ENCODE measurements around the gene NHS.

The NHS gene

DNA sequence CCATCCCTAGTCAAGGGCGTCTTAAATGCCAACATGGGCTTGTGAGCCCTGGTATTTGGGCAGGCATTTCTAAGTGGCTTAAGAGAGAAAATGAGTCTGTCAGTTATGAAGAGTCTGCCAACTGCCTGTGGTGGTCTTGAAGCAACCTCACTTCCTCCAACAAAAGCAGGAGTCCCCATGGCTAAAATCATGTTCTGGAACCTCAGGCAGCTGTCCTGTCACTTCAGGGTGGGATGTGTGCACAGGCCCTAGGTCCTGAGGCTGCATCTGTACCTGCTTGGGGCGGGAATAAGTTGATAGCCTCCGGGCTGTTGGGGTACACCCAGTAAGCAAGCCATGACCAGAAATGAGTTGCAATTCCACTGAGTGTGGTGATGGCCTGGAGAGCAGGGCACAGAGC lies 247.3 kb downstream of the NHS start:
- DNase-seq (ENCODE audit: low read depth), result no peak

DNA sequence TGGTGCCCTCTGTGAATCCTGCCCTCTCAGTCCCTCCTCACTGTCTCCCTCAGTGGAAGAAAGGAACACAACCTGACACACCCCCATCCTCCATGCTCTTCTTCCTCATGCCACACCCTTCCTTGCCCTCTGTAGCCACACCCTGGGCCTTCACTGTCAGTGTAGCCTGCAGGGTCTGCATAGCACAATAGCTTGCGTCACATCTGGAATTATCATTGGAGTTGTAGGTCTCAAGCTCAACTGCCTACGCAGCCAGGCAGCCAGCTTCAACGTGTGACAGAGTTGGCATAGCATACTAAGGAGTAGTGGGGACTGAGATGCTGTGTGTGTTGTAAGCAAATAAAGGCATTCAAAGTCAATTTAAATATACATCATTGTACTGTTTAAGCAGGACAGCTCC lies 248.8 kb downstream of the NHS start:
- DNase-seq (ENCODE audit: low read depth), result no peak

DNA sequence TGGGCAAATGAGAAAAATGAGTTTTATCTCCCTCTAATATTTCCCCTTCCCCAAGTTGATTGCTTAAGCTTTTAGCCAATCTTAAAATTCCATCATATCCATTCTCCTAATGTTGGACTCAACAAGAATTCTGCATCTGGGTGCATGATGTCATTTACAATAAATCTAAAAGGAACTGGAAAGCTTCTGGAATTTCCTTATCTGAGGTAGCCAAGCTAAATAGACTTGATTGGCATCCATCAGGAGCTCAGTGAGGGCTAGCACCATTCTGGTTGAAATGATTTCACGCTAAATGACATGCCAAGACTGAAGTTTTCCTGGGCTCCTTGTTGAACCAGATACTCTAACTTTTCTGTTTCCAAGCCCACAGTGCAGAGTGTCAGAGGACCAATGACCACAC lies 252.0 kb downstream of the NHS start:
- DNase-seq (ENCODE audit: low read depth), result no peak

DNA sequence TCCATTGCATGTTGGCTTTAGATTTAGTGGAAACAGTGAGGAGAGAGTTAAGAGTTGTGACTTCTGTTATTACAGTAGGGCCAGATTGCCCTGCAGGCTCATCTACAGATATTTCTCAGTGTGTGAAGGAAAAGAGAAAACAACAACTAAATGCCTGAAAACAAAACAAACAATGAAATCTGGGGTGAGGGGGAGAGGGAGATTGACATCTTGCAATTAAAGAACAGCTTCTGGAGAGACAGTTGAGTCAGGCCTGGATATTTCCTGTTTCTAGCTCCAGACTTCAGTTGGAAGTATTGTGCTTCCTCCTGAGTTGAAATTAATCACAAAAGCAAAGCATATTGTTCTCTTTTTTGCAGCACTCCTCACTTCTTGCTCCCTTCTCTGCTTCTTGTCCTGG lies 254.0 kb downstream of the NHS start:
- no peak for DNase-seq (ENCODE audit: low read depth)

DNA sequence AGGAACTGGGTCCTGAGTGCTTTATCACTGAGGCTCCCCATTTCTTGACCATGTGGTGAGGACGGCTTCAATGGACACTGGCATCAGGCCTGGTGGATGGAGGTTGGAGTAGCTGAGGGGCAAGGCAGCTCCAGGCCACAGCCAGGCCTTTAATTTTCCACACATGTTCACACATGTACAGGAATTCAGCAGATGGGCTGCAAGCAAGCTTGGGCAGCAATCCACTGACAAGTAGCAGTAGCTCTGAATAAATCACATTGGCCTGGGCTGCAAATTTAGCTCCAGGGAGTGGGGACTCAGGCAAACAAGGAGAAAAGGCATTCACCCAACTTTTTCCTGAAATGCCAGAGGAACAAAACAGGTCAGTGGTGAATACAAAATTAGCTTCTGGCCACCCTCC lies 254.5 kb downstream of the NHS start:
- no peak for DNase-seq (ENCODE audit: low read depth)

DNA sequence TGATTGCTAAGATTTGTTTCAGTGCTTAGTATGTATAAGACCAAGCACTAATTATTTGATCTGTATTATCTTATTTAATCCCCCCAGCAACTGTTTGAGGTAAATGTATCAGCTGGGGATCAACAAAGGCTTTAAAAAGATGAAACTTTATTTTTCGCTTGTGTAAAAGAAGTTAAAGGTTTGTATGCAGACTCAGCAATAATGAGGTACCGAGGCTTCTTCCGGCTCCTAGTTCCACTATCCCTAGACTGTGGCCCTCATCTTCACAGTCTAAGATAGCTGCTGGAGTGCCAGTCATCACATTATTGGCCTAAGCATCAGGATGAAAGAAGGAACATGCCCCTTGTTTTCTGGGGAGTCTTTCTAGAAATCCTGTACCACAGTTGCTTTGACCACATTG lies 256.6 kb downstream of the NHS start:
- DNase-seq (ENCODE audit: low read depth), result no peak

DNA sequence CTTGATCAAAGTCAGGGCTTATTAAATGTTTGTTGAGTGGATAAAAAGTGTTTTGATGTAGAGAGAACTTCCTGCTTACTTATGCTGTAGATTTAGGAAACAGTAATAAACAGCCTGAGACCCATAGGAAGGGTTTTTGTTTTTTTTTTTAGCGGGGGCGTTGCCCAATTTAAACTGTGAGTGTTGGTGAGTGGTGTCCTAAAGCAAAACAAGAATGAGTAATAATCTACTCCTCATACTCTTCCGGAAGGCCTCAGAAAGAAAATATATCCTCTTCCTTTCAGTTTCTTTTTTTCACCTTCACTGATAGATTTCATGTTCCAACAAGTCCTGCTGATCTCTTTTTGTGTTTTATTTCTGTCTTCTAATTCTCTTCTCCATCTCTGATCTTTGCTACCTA lies 257.9 kb downstream of the NHS start:
- DNase-seq (ENCODE audit: low read depth), result no peak

DNA sequence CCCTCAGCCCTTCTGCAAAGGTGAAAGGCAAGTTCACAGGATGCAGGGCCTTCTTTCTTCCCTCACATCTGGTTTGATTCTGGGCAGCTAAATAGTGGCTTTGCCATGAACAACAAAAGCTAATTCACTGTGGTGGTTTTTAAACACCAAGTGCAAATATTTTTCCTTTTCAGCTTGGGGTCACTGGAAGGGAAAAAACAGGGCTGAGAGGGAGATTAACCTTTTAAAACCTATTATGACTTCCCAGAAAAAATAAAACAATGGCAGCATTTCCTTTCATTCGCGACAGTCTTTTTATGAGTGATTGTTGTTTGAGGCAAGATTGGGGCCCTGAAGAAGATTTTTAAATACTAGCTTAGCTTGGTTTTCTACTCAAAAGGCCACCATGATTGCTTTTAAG lies 258.5 kb downstream of the NHS start:
- no peak for DNase-seq (ENCODE audit: low read depth)

DNA sequence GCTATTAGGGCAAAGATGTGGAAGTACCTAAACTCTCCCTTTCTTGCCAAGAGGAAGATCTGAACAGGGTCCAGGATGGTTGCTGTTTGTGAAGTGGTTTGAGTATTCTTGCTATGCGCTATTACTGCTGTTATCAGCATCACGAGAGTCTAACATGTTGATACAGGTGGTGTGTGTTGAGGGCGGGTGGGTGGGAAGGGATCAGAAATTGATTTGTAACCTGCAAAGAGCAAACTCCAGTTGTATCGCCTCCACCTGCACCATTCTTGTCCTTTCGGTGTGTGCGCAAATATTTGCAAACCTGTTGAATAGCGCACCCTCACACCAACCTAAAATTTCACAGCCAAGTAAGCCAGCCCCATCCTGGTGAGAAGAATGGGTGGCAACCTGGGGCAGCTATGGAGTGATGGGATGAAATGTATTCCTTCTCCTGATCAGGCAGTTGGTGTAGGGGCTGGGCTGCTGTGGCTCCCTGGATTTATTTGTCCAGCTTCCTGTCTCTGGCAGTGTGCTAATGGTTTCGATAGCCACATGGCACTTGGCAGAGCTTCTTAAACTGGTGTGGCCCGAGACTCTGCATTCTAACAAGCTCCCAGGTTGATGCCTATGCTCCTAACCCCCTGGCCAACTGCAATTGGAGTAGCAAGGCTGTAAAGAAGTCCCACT lies 259.7 kb downstream of the NHS start:
- no peak for DNase-seq (ENCODE audit: low read depth)

DNA sequence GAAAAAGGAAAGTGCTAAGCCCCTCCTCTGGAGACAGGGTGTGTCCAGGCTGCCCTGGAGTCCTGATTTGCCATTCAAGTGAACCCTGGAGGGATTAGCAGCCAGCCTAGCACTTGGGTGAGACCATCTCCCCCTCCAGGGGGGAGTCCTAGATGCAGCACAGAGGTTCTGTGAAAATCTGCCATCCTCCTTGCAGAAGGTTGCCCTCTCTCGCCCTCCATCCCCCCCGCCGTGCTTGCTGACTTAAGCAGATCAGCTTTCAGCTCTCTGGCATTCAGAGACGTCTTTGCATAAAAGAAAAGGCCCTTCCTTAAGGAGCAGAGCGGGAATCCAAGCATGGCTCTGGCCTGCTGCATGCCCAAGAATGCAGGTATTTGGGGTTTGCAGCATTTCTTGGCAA lies 260.2 kb downstream of the NHS start:
- no peak for DNase-seq (ENCODE audit: low read depth)

DNA sequence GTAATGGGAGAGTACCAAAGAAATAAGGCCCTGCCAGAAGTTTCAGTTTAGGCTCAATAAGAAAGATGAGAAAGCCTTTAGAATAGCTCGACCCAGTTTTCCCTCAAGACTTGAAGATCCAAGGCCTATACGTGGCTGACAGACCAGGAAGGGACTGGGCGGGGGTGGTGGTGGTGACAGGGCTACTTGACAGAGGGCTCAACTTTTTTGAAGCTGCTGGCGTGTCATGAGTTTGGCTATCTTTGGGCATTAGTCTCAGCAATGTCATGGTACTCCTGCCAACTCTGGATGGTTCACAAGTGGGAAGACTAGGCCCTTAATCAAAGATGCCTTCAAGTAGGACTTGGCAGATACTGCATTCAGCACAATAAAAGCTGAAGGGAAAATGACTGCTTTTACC lies 262.2 kb downstream of the NHS start:
- no peak for DNase-seq (ENCODE audit: low read depth)

DNA sequence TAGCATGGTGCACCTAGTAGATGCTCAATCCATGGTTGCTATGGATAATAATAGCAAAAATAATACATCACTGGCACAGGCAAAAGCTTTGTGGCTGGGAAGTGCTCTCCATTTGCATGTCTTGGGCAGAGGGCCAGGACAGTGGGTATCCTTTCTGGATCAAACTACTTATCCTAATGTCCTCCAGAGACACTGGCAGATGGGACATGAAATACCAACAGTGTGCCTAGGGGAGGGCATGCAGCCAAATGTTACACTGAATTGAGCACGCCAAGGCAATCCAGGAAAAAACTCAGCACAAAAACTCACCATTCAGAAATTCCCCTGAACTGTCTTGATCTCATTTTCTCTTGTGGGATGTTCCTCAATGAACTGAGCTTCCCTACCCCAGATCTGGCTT lies 263.7 kb downstream of the NHS start:
- DNase-seq (ENCODE audit: low read depth), result no peak

DNA sequence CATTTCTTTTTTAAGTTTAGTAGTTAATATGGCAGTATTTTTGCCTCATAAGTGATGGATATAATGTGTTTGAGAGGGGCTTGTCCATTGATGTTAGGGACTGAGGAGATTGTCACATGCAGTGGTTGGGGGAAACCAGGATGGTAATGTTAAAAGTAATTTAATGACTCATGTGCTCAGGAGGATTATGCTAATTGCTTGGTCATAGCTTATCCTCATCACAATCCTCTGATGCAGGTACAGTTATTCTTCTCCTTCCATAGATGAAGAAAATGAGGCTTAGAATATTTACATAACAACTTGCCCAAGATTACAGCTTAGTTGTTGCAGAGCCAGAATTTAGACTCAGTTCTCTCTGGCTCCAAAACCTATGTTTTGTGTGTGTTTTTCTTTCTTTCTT lies 267.9 kb downstream of the NHS start:
- DNase-seq (ENCODE audit: low read depth), result no peak

DNA sequence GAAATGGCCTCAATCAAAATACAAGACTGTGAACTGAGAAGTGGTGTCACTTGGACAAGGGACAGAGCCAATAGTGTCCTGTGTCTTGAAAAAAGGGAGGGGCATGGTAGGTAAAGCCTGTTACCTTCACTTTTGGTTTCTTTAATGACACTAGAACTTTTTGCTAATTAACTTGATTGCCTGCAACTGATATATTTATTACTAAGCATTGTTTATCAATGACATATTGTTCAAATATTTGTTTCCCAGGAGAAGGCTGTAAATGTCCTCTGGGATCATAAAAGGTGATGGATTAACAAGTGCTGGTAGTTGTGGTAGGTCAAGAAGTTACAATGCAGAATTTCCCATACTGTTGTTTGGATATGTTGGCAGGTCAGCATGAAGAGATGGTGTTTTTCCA lies 268.5 kb downstream of the NHS start:
- no peak for DNase-seq (ENCODE audit: low read depth)

DNA sequence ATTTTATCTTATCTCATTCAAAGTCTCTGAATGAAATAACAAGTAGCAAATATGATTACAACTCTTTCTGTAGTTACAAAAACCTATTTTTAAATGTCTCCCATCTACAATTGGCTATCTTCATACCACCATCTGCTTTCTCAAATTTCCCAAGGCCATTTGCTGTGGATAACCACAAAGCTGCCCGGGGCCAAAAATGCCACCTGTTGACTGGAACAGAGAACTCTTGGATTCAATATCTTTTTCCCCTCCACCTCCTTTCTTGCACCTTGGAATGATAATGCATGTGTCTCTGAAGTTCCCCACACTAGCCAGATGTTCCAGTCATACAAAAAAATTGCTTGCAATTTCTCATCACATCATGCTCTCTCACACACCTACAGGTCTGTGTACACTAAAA lies 269.0 kb downstream of the NHS start:
- no peak for DNase-seq (ENCODE audit: low read depth)

DNA sequence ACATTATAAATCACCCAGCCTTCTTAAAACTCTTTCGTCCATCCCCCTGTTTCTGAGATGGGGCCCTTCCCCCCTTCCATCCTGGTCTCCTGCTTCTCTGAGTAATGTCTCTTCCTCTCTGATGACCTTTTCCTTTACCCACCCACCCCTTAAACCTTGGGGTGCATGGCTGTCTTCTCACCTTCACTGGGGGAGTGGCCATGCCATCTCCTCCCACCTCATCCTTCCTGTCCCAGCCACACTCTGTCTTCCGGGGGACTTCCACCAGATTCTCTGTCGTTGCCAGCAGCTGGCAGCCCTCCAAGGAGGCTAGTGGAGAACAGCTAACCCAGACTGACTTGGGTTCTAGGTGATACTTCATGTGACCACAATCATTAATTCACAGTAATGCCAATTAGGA lies 279.1 kb downstream of the NHS start:
- DNase-seq (ENCODE audit: low read depth), result no peak

DNA sequence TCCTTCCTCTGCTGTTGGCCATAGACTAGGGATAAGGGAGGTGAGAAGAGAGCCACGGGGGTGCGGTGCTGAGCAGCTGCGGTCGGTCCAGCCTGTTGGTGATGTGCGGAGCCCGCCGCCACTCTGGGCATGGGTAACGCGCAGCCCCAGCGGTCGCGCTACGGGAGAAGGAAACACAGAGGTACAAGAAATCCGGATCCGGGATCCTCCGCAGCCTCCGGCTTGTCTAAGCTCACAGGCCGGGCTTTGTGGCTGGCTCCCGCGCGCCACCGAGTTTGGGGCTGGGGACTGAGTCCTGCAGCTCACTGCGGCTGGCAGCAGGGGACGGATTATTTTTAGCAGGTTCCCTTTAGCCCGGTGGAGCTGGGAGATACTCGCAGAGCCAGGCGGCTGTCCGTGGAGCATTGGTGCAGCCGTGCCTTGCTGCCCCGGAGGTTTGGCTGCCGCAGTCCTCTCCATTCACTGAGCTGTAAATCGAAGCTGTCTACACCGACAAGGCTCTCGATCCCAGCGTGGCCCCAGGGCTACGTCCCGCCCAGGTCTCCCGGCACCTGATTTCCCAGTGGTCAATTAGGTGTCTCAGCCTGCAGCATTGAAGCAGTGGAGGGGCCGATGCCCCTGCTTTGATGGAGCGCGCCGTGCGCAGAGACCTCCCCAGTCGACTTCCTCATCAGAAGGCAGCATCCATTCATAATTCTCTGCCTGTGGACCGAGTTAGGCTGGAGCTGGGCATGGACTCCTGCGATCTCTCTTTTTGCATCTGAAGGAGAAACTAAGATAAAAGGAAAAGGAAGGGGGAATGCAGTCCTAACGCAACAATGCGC lies 280.4 kb downstream of the NHS start:
- no peak for DNase-seq (ENCODE audit: low read depth)

DNA sequence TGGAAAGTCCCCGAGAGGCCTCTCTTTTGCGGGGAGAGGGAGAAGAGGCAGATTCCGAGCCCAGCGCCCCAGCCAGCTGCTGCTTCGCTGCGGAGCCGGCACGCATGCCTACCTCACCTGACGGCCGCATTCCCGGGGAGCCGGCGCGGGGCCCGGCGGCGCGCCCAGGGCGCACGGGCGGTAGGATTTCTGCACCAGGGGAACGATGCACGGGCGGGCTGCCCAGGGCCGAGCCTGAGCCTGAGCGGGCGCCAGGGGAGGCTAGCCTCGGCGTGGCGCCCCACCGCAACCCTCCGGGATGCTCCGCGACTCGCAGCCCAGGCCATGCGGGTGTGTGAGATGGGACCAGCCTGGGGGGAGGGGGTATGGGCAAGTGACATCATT lies 281.0 kb downstream of the NHS start:
- no peak for DNase-seq (ENCODE audit: low read depth)

DNA sequence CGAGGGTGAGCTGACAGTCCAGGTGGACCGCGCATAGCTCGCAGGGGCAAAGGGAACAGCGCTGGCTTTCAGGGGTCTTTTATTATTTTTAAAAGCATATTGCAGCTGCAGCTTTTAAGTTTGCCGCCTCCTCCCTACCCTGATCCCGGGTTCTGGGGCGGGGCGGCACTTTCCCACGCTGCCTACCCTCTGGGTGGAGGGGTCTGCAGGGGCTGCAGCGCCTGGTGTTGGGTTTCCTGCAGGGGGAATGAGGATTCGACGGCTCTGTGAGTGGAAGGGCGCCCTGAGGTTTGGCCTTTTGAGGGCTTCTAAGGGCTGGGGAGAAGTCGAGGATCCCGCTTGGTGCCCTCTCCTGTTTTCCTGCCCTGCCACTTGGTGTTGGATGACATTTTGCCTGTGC lies 281.6 kb downstream of the NHS start:
- no peak for DNase-seq (ENCODE audit: low read depth)

DNA sequence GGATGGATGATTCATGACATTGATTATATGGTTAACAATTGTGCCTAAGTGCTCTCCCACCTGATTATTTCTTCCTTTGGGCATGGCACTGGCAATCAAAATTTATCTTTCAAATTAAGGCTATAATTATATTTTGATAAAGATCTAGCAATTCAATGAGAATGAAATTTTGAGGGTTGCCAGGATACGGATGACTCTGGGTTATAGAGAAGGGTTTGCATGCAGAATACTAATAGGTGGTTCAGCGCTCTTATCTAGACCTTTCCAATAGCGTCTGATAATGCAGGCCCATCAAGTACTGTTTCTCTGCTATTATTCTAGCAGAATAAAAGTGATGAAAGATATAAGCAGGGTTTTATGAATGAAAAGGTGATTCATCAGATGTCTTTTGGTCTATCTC lies 287.4 kb downstream of the NHS start:
- no peak for DNase-seq (ENCODE audit: low read depth)

DNA sequence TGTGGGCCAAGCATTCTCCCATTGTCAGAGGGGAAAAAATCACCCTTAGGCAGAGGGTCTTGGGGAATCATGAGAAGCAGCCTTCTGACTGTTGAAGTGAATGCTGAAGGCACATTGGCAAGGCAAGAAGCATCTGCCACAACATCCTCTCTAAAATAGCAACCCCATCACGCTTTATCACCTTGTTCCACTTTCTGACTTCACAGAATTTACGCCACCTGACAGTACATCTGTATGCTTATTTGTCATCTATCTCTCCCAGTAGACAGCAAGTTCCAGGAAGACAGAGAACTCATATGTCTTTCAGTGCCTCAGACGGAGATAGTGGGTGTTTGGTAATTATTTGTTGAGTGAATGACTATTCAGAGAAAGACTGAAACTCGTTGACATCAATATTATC lies 293.9 kb downstream of the NHS start:
- DNase-seq (ENCODE audit: low read depth), result no peak

DNA sequence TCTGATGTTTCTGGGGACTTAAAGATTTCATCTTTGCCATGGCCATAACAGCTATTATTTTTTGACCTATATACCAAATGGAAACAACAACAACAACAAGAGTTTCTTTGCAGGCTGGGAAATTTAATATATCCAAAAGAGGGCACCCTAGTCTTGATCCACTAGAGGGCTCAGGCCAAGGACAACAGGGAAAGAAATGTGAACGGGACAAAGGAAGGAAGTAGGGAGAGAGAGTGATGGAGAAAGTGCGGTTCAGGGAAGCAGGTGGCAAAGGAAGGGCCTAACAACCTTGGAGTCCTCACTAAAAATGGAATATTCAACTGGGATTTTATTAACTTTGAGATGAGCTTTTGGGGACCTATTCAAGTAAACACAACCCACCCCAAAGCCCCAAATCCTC lies 294.5 kb downstream of the NHS start:
- DNase-seq (ENCODE audit: low read depth), result no peak

DNA sequence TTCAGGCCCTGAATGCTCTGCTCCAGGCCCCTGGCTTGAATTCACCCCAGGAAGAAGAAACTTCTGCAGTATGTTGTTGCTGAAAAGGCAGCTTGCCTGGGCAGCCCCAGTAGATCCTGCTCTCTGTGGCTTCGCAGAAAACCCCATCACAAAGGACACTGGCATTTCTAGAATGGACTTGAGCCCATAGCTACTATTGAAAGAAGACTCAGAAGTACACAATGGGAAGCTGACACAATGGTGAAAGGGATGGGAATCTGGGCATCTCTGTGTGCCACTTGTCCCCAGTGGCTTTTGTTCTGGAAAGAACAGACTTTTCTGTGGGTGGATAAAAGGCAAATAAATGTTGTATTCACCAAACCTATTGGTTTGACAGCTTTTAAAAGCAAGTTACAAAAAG lies 294.9 kb downstream of the NHS start:
- no peak for DNase-seq (ENCODE audit: low read depth)

DNA sequence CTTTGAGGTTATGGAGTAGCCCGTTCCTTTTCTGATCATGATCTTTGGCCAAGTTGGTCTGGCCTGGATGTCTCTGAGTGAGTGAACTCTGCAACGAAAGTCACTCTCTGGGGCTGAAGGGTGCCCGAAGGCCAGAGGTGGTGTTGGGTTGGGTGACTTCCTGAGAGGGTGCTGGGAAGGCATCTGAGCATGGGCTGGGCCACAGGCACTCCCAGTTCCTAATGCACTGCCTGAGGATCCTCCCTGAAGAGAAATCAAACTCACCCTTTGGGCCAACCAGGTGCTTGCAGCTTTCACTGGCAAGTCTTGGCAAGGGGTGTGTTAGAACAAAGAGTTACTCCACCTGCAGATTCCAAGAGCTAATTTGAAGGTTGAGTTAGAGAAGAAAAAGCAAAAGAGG lies 295.9 kb downstream of the NHS start:
- no peak for DNase-seq (ENCODE audit: low read depth)
